ENCODE measurements around the gene SF3A2.

Gene SF3A2

GRCh38 chr19:2244125-2244411, 7.4 kb downstream of the SF3A2 start:
- Histone ChIP-seq H3K27ac (ENCODE audit: low read depth, low read length, poor library complexity, severe bottlenecking) (no peak overlapping the region), H4K20me1 (ENCODE audit: insufficient read depth, low read length) (no peaks in the 10 kb centered on the region), H3K9ac (ENCODE audit: low read length) (no peak overlapping the region), H3K9me2 (ENCODE audit: low read depth, low read length) (no peaks in the 10 kb centered on the region), H3K4me2 (ENCODE audit: low read length) (no peak overlapping the region), H3K4me1 (ENCODE audit: insufficient read depth, low read length, severe bottlenecking) (peaks cover 25% of the 10 kb centered on the region), H3K9me3 (ENCODE audit: low read length) (no peaks in the 10 kb centered on the region), H2AFZ (ENCODE audit: low read length) (no peak overlapping the region), H3K4me3 (ENCODE audit: low read depth, low read length, poor library complexity, severe bottlenecking) (no peak overlapping the region), H3K36me3 (ENCODE audit: insufficient read depth, low read length) (peaks cover 61% of the 10 kb centered on the region), H3F3A (ENCODE audit: insufficient read depth, low read length) (no peaks in the 10 kb centered on the region), H3K27me3 (ENCODE audit: insufficient read depth, low read length) (no peaks in the 10 kb centered on the region), H3K79me2 (ENCODE audit: insufficient read depth, low read length) (peaks cover 33% of the 10 kb centered on the region)
- TF ChIP-seq EZH2 (IDR thresholded peaks at IDR 0.05; ENCODE audit: borderline replicate concordance, low read length): no peak
- no peak for TF ChIP-seq CTCF (IDR thresholded peaks at IDR 0.05; ENCODE audit: low read length)

- H3K4me3 ChIP-seq (ENCODE audit: low read depth, low read length, poor library complexity, severe bottlenecking): no peak overlapping the region
Observed at GRCh38 chr19:2244486-2244885, 7.9 kb downstream of the SF3A2 start.

GRCh38 chr19:2245273-2245672, 8.6 kb downstream of the SF3A2 start:
- Histone ChIP-seq H3K9me2 (ENCODE audit: low read depth, low read length) (no peaks in the 10 kb centered on the region), H3K27ac (ENCODE audit: low read depth, low read length, poor library complexity, severe bottlenecking) (no peak overlapping the region), H3K9ac (ENCODE audit: low read length) (no peak overlapping the region), H3K4me2 (ENCODE audit: low read length) (no peak overlapping the region), H3K4me3 (ENCODE audit: low read depth, low read length, poor library complexity, severe bottlenecking) (no peak overlapping the region), H3K36me3 (ENCODE audit: insufficient read depth, low read length) (peaks cover 61% of the 10 kb centered on the region), H3K9me3 (ENCODE audit: low read length) (no peaks in the 10 kb centered on the region), H3K27me3 (ENCODE audit: insufficient read depth, low read length) (no peaks in the 10 kb centered on the region), H3K4me1 (ENCODE audit: insufficient read depth, low read length, severe bottlenecking) (peaks cover 14% of the 10 kb centered on the region), H2AFZ (ENCODE audit: low read length) (no peak overlapping the region), H3F3A (ENCODE audit: insufficient read depth, low read length) (no peaks in the 10 kb centered on the region), H3K79me2 (ENCODE audit: insufficient read depth, low read length) (peaks cover 21% of the 10 kb centered on the region), H4K20me1 (ENCODE audit: insufficient read depth, low read length) (no peaks in the 10 kb centered on the region)
- TF ChIP-seq CTCF (IDR thresholded peaks at IDR 0.05; ENCODE audit: low read length) (no peak), EZH2 (IDR thresholded peaks at IDR 0.05; ENCODE audit: borderline replicate concordance, low read length) (no peak)

More at GRCh38 chr19:2244486-2244885, 7.9 kb downstream of the SF3A2 start:
- Histone ChIP-seq H3K4me1 (ENCODE audit: insufficient read depth, low read length, severe bottlenecking) (peaks cover 22% of the 10 kb centered on the region), H4K20me1 (ENCODE audit: insufficient read depth, low read length) (no peaks in the 10 kb centered on the region), H3F3A (ENCODE audit: insufficient read depth, low read length) (no peaks in the 10 kb centered on the region), H3K27ac (ENCODE audit: low read depth, low read length, poor library complexity, severe bottlenecking) (no peak overlapping the region), H3K4me2 (ENCODE audit: low read length) (no peak overlapping the region), H2AFZ (ENCODE audit: low read length) (no peak overlapping the region), H3K9ac (ENCODE audit: low read length) (no peak overlapping the region), H3K9me3 (ENCODE audit: low read length) (no peaks in the 10 kb centered on the region), H3K79me2 (ENCODE audit: insufficient read depth, low read length) (peaks cover 28% of the 10 kb centered on the region), H3K36me3 (ENCODE audit: insufficient read depth, low read length) (peaks cover 61% of the 10 kb centered on the region), H3K27me3 (ENCODE audit: insufficient read depth, low read length) (no peaks in the 10 kb centered on the region), H3K9me2 (ENCODE audit: low read depth, low read length) (no peaks in the 10 kb centered on the region)
- TF ChIP-seq CTCF (IDR thresholded peaks at IDR 0.05; ENCODE audit: low read length) (no peak), EZH2 (IDR thresholded peaks at IDR 0.05; ENCODE audit: borderline replicate concordance, low read length) (no peak)
